ENCODE data around the gene ZNF275. TPM values are rescaled to one million over a fixed set of nuclear protein-coding genes. Genes with fewer than 3 reads are reported as not detected.

ZNF275 gene
- total and polyA plus RNA-seq, 2 of the 4 experiments (the other 2 are of a cell fraction), result 6.6 to 9.7 TPM

GRCh38 chrX:153380691-153381090 is 46.7 kb downstream of the ZNF275 start:
- Histone ChIP-seq H4K5ac (ENCODE audit: low read depth, low read length) (no peak overlapping the region), H3K23ac (ENCODE audit: low read depth, low read length) (no peak overlapping the region), H3K27me3 (ENCODE audit: control insufficient read depth, insufficient read depth, low read length) (peaks cover 2% of the 10 kb centered on the region), H4K91ac (ENCODE audit: insufficient read depth, low read depth, low read length) (no peak overlapping the region), H3K14ac (replicated peaks; ENCODE audit: low read depth, low read length) (no peak overlapping the region), H3K4me1 (ENCODE audit: control insufficient read depth, insufficient read depth, low read length) (peaks cover 2% of the 10 kb centered on the region; the same call in 1 of the 2 replicates), H3K4me3 (ENCODE audit: insufficient read depth, low read depth, low read length) (no peak overlapping the region), H3K27ac (ENCODE audit: insufficient read depth, low read length) (no peak overlapping the region), H3K56ac (ENCODE audit: extremely low read depth, insufficient read depth, low read length) (no peak overlapping the region), H3K9me1 (ENCODE audit: insufficient read depth, low read length) (no peaks in the 10 kb centered on the region), H3K18ac (ENCODE audit: low read depth, low read length) (no peak overlapping the region), H3K36me3 (ENCODE audit: control insufficient read depth, insufficient read depth, low read length) (no peaks in the 10 kb centered on the region), H3K4ac (ENCODE audit: low read depth, low read length) (no peak overlapping the region), H4K8ac (ENCODE audit: low read depth in 2 of 2, low read length in 2 of 2) (no peak overlapping the region), H3K9ac (ENCODE audit: low read depth, low read length) (no peak overlapping the region), H2AFZ (replicated peaks; ENCODE audit: low read length, poor library complexity) (no peak overlapping the region), H2AK5ac (ENCODE audit: low read depth, low read length) (no peak overlapping the region), H2BK15ac (ENCODE audit: low read depth, low read length) (no peak overlapping the region), H2BK120ac (ENCODE audit: low read depth, low read length) (no peak overlapping the region), H3K4me2 (ENCODE audit: low read depth, low read length) (no peak overlapping the region), H2BK5ac (ENCODE audit: low read depth, low read length, poor library complexity, severe bottlenecking) (no peak overlapping the region), H3K9me3 (ENCODE audit: control insufficient read depth, insufficient read depth, low read length) (no peaks in the 10 kb centered on the region; the same call in 1 of the 2 replicates), H3K79me1 (ENCODE audit: low read depth in 1 of 2, low read length in 2 of 2) (no peaks in the 10 kb centered on the region), H2BK20ac (ENCODE audit: low read depth, low read length) (no peak overlapping the region), H2AK9ac (replicated peaks; ENCODE audit: low read depth, low read length, poor library complexity) (no peak overlapping the region), H4K20me1 (ENCODE audit: insufficient read depth, low read length) (no peaks in the 10 kb centered on the region)
- ATAC-seq (ENCODE audit: low read depth) (no peak), DNase-seq (no peak)
- BruUV-seq (replicated peaks), result no TSS peak
- TF ChIP-seq NFE2L2 (IDR thresholded peaks at IDR 0.05; ENCODE audit: low read depth, low read length) (no peak), CEBPB (IDR thresholded peaks at IDR 0.05; ENCODE audit: low read depth, low read length) (no peak), ELK1 (IDR thresholded peaks at IDR 0.05; ENCODE audit: borderline replicate concordance, low read depth, low read length) (no peak), RAD21 (IDR thresholded peaks at IDR 0.05; ENCODE audit: low read length) (no peak), MAFK (IDR thresholded peaks at IDR 0.05; ENCODE audit: low read depth, low read length) (no peak), CTCF (conservative IDR thresholded peaks at IDR 0.05; ENCODE audit: low read depth, low read length) (no peak), BHLHE40 (IDR thresholded peaks at IDR 0.05; ENCODE audit: low read depth, low read length) (no peak), MXI1 (IDR thresholded peaks at IDR 0.05; ENCODE audit: borderline replicate concordance, low read depth, low read length) (no peak), RFX5 (IDR thresholded peaks at IDR 0.05; ENCODE audit: low read depth, low read length) (no peak), FOS (IDR thresholded peaks at IDR 0.05; ENCODE audit: low read depth, low read length) (no peak), CHD1 (IDR thresholded peaks at IDR 0.05; ENCODE audit: low read depth, low read length) (no peak)
- 54% methylated on average over 3 of the region's 9 CpGs; no CpG with 5 or more reads in 1 of the 2 experiments for WGBS, 2 experiments (ENCODE audit: extremely low coverage in 2 of 2, insufficient read length in 1 of 2)
- ChIA-PET POLR2A (ENCODE audit: unreplicated experiment) (no interaction called here), CTCF (no interaction called here)
- dilution Hi-C loops (cut with HindIII; ENCODE audit: low sequenced_read_pairs, unreplicated experiment) (no loop called here), intact Hi-C loops (cut with micrococcal nuclease) (no loop called here), in situ Hi-C loops (cut with MboI; ENCODE audit: low sequenced_read_pairs) (no loop called here)
